Transverse colon (tissue), 4 donors: Measurements from ENCODE around the gene NCS1. TPM values are rescaled to one million over a fixed set of nuclear protein-coding genes. Genes with fewer than 3 reads are reported as not detected.
A peak's percentile ranks its signal among the peaks of the same experiment; 100 is the strongest.
"Not testable (repeated sequence)": the region's sequence is repeated elsewhere in the genome, so short reads cannot be mapped to it uniquely, and the experiment has no call there.

Experiments
- DNase-seq: peaks from one replicate; pipeline ENCODE4 v3.0.0-alpha.2; 2019
- H3K27ac ChIP-seq, 4 donors: fragments of 200-600 bp; sonication (generic); 2 replicates each; pipeline ENCODE4 v1.5.1; 2016 to 2018; ENCODE audit warnings: inconsistent platforms in 4 of 4
- H3K27me3 ChIP-seq: fragments of 200-600 bp; sonication (generic); 2 replicates; pipeline ENCODE4 v1.5.1; 2017; ENCODE audit warnings: inconsistent platforms
- H3K36me3 ChIP-seq, 4 donors: fragments of 200-600 bp; sonication (generic); 2 replicates each; pipeline ENCODE4 v1.5.1; 2017 to 2019; ENCODE audit warnings: inconsistent platforms in 4 of 4
- H3K4me1 ChIP-seq, 4 donors: fragments of 200-600 bp; sonication (generic); 2 replicates each; pipeline ENCODE4 v1.5.1; 2017 to 2020; ENCODE audit warnings: inconsistent platforms in 4 of 4
- H3K4me3 ChIP-seq, 4 donors: fragments of 200-600 bp; sonication (generic); 1 replicate in 1 of 4; 2 replicates in 3 of 4; pipeline versions ENCODE4 v1.5.1 to v1.6.1; 2017 to 2019; ENCODE audit warnings: inconsistent platforms in 4 of 4
- H3K9me3 ChIP-seq, 2 donors: fragments of 200-600 bp; sonication (generic); 2 replicates each; pipeline ENCODE4 v1.5.1; 2017 to 2019; ENCODE audit warnings: inconsistent platforms in 2 of 2
- CTCF ChIP-seq, 5 experiments: fragments of 200-600 bp in 3 of 5; fragments of 450-650 bp in 2 of 5; sonication (generic) in 3 of 5; IDR thresholded peaks; 1 replicate in 2 of 5; 2 replicates in 3 of 5; pipeline ENCODE4 v1.5.1; 2016 to 2017; ENCODE audit warnings: antibody characterized with exemption in 5 of 5, inconsistent platforms in 3 of 5, mild to moderate bottlenecking in 2 of 5, moderate library complexity in 1 of 5
- EP300 ChIP-seq: sonication (generic); formaldehyde crosslinking; IDR thresholded peaks from one replicate; pipeline ENCODE4 v1.6.1; 2017; ENCODE audit warnings: antibody characterized with exemption, low read depth
- POLR2A ChIP-seq: fragments of 450-650 bp; IDR thresholded peaks from one replicate; pipeline ENCODE4 v1.6.1; 2016; ENCODE audit warnings: antibody characterized with exemption, mild to moderate bottlenecking, moderate library complexity
- POLR2AphosphoS5 ChIP-seq, 3 donors: sonication (generic); formaldehyde crosslinking; IDR thresholded peaks; one replicate each; pipeline ENCODE4 v1.6.1; 2016; ENCODE audit warnings: antibody characterized with exemption in 3 of 3
- WGBS, 2 donors: methylation state at CpG; one replicate each; pipeline ENCODE4 v1.1.5; 2018; ENCODE audit warnings: low coverage in 1 of 2; 5-methylcytosine and 5-hydroxymethylcytosine counted together
- in situ Hi-C, 4 donors: fragments of 200-750 bp; cut with MboI; loops; one replicate each; pipeline versions ENCODE4 v1.15.0 to v1.15.1; 2017; ENCODE audit warnings: low sequenced_read_pairs in 3 of 4, low pct_ligation_motif_present in 1 of 4, low pct_unique_long_range_greater_than_20kb in 1 of 4
- intact Hi-C: fragments of 100-400 bp; cut with DNase I; formaldehyde crosslinking; loops from one replicate; pipeline ENCODE4 v1.15.1; 2023; ENCODE audit warnings: low total_unique reads
- total RNA-seq, 4 donors: library from RNA; depleted of rRNA; stranded (reverse); fragments of >200 nt; gene quantifications; one replicate each; pipeline ENCODE4 v1.1.0, GENCODE V29; 2016

Gene NCS1
- total RNA-seq, 4 donors from 2014 or later: 11.9 to 66.5 (median 25.9) TPM

DNA sequence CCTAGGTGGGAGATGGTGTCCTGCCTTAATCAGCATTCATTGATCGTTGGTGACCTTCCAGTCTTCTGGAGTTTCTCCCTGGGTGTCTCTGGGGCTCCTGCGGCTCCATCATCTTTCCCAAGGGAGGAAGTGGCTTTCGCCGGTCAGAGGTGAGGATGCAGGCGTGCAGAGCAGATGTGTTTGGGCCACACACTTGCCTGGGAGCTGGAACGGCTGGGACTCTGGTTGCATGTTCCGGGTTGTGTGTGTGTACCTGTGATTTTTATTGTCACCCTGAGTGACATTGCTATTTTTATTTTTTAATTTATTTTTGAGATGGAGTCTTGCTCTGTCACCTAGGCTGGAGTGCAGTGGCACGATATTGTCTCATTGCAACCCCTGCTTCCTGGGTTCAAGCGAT lies 103.0 kb downstream of the NCS1 start:
- no peak overlapping the region for H3K27ac ChIP-seq

GRCh38 chr9:130276121-130276520 lies 103.9 kb downstream of the NCS1 start:
- in situ Hi-C loops: no loop called here
- no peaks in the 10 kb centered on the region for H3K9me3 ChIP-seq
- WGBS, 2 donors: 67% methylated on average over 3 of the region's 3 CpGs; no CpG with 5 or more reads in 1 of the 2 donors
- H3K4me3 ChIP-seq: no peak overlapping the region
- intact Hi-C loops: no loop called here
- no peak for TF ChIP-seq CTCF (IDR thresholded peaks at IDR 0.05)
- H3K27ac ChIP-seq: peak overlapping the region in 3 of 4 donors; percentile 29 to 34 (median 30)
- DNase-seq: no peak
- no peaks in the 10 kb centered on the region for H3K4me1 ChIP-seq
- no peaks in the 10 kb centered on the region for H3K36me3 ChIP-seq
- no peaks in the 10 kb centered on the region for H3K27me3 ChIP-seq

More for the DNA sequence above, 103.0 kb downstream of the NCS1 start:
- no peak for TF ChIP-seq POLR2A
- TF ChIP-seq POLR2AphosphoS5 (IDR thresholded peaks at IDR 0.05): no peak
- TF ChIP-seq CTCF (IDR thresholded peaks at IDR 0.05): no peak
- DNase-seq: no peak
- no peak overlapping the region for H3K4me3 ChIP-seq
- H3K27me3 ChIP-seq: no peaks in the 10 kb centered on the region
- H3K9me3 ChIP-seq: no peaks in the 10 kb centered on the region
- WGBS, 2 donors: 82 to 92% methylated on average over 2 to 9 of the region's 9 CpGs
- intact Hi-C loops (no loop called here), in situ Hi-C loops (no loop called here)
- no peaks in the 10 kb centered on the region for H3K4me1 ChIP-seq
- no peaks in the 10 kb centered on the region for H3K36me3 ChIP-seq

DNA sequence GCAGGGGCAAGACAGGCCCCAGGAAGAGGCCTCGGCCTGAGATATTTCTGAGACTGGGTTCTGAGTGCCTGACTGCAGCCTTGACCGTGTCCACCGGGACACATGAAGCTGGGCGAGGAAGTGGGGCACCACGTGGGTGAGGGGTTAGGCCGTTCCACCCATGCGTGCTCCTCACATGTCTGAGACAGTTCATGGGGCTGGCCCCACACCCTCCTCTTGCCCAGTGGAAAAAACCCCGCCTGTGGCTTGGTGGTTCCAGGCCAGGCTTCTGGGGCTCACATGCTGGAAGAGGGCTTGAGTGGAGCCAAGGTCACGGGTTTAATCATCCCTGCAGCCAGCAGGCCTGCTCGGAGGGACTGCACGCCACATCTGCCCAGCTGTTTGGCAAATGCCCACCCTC lies 104.8 kb downstream of the NCS1 start:
- 69% methylated on average over 11 of the region's 11 CpGs; no CpG with 5 or more reads in 1 of the 2 donors for WGBS, 2 donors
- peak overlapping the region in 2 of 4 donors; percentile 29 to 34 for H3K27ac ChIP-seq

DNA sequence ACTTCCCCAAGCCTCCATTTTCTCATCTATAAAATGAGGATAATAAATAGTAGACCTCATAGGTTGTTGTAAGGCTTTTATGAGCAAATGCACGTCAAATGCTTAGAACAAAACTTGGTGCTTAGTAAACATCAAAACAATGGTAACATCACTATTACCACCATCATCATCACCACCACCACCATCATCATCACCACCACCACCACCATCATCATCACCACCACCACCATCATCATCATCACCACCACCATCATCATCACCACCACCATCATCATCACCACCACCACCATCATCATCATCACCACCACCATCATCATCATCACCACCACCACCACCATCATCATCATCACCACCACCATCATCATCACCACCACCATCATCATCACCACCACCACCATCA lies 105.3 kb downstream of the NCS1 start:
- H3K4me3 ChIP-seq, H3K36me3 ChIP-seq, H3K27me3 ChIP-seq, H3K9me3 ChIP-seq, DNase-seq, in situ Hi-C loops, intact Hi-C loops, H3K4me1 ChIP-seq, H3K27ac ChIP-seq: not testable (repeated sequence)
- WGBS, 2 donors: 88 to 89% methylated on average over 1 of the region's 1 CpG

More for the DNA sequence above, 104.8 kb downstream of the NCS1 start:
- in situ Hi-C loops: no loop called here
- DNase-seq: no peak
- Histone ChIP-seq H3K4me3 (no peak overlapping the region), H3K36me3 (no peaks in the 10 kb centered on the region), H3K9me3 (no peaks in the 10 kb centered on the region), H3K4me1 (no peaks in the 10 kb centered on the region), H3K27me3 (no peaks in the 10 kb centered on the region)
- intact Hi-C loops: no loop called here
- TF ChIP-seq POLR2AphosphoS5 (IDR thresholded peaks at IDR 0.05) (no peak), EP300 (no peak), POLR2A (no peak), CTCF (IDR thresholded peaks at IDR 0.05) (no peak)

- H3K36me3 ChIP-seq: no peaks in the 10 kb centered on the region
- no peak for TF ChIP-seq POLR2A
- TF ChIP-seq POLR2AphosphoS5 (IDR thresholded peaks at IDR 0.05): peak in 1 of 3 donors; percentile 47
- peak; percentile 49 for TF ChIP-seq EP300
- peaks cover 10% of the 10 kb centered on the region for H3K27me3 ChIP-seq
- no peaks in the 10 kb centered on the region for H3K9me3 ChIP-seq
- H3K4me1 ChIP-seq: peaks cover 8 to 38% (median 15%) of the 10 kb centered on the region in 4 donors
- DNase-seq: no peak
- intact Hi-C loops (loop anchor here (5.0 kb wide), 1 partner anchor 44 kb away; no protein-coding TSS in a partner anchor), in situ Hi-C loops (no loop called here)
- 58% methylated on average over 4 of the region's 4 CpGs; no CpG with 5 or more reads in 1 of the 2 donors for WGBS, 2 donors
- no peak overlapping the region for H3K4me3 ChIP-seq
- peak overlapping the region; percentile 60 to 89 (median 78) for H3K27ac ChIP-seq
Measured at GRCh38 chr9:130283539-130284248, 111.5 kb downstream of the NCS1 start.
